CD4-positive, alpha-beta T cell treated with Interleukin-4 for 4 hours (primary cell): ENCODE results near the gene CLCN1.

Experiments
- DNase-seq: peaks from one replicate; pipeline ENCODE4 v3.0.0-alpha.2; 2020

Gene CLCN1

GRCh38 chr7:143341842-143342241, 25.9 kb downstream of the CLCN1 start:
- no peak for DNase-seq

- no peak for DNase-seq
These were observed 27.7 kb downstream of the CLCN1 start for GRCh38 chr7:143343596-143343995.

GRCh38 chr7:143345428-143345900, 29.6 kb downstream of the CLCN1 start:
- peak; percentile 67 for DNase-seq

GRCh38 chr7:143346018-143346417, 30.1 kb downstream of the CLCN1 start:
- DNase-seq: no peak

GRCh38 chr7:143347950-143348349, 32.0 kb downstream of the CLCN1 start:
- DNase-seq: no peak

- DNase-seq: no peak
These were observed 35.1 kb downstream of the CLCN1 start for GRCh38 chr7:143351060-143351459.

- no peak for DNase-seq
These were observed 35.7 kb downstream of the CLCN1 start for GRCh38 chr7:143351574-143351973.

- DNase-seq: no peak
These were observed 36.7 kb downstream of the CLCN1 start for GRCh38 chr7:143352531-143353002.

GRCh38 chr7:143354376-143354775, 38.5 kb downstream of the CLCN1 start:
- DNase-seq: no peak

- no peak for DNase-seq
These were observed 39.1 kb downstream of the CLCN1 start for GRCh38 chr7:143354965-143355364.

- DNase-seq: no peak
These were observed 39.8 kb downstream of the CLCN1 start for GRCh38 chr7:143355450-143356385.

GRCh38 chr7:143356414-143357050, 40.6 kb downstream of the CLCN1 start:
- no peak for DNase-seq

- DNase-seq: no peak
These were observed 42.7 kb downstream of the CLCN1 start for GRCh38 chr7:143358626-143359025.

- DNase-seq: no peak
These were observed 44.0 kb downstream of the CLCN1 start for GRCh38 chr7:143359771-143360353.

- DNase-seq: no peak
These were observed 45.1 kb downstream of the CLCN1 start for GRCh38 chr7:143360788-143361551.

- DNase-seq: no peak
These were observed 45.7 kb downstream of the CLCN1 start for GRCh38 chr7:143361552-143362130.

- DNase-seq: no peak
These were observed 46.5 kb downstream of the CLCN1 start, which contains the start of gene FAM131B for GRCh38 chr7:143362131-143363015. Gene FAM131B (minus strand): TSS chr7:143362713. CDS start chr7:143362603, 110 bp downstream.

- no peak for DNase-seq
These were observed 47.4 kb downstream of the CLCN1 start for GRCh38 chr7:143363016-143363937.

- DNase-seq: no peak
These were observed 52.1 kb downstream of the CLCN1 start for GRCh38 chr7:143367972-143368371.

GRCh38 chr7:143368387-143368786, 52.5 kb downstream of the CLCN1 start:
- DNase-seq: no peak
